DLD1 (cell line): ENCODE data around the gene HIVEP2.

Experiments used
- in situ Hi-C: cut with HindIII; loops from 2 replicates; pipeline ENCODE4 v1.10.0; 2017; ENCODE audit warnings: low sequenced_read_pairs

HIVEP2 gene

GRCh38 chr6:142896732-142897131 is 48.2 kb downstream of the HIVEP2 start:
- in situ Hi-C loops, result no loop called here

- in situ Hi-C loops, result no loop called here
Measured at GRCh38 chr6:142893088-142893487, 51.9 kb downstream of the HIVEP2 start.

- in situ Hi-C loops, result no loop called here
Measured at GRCh38 chr6:142892254-142893021, 52.5 kb downstream of the HIVEP2 start.

- in situ Hi-C loops, result no loop called here
Measured at GRCh38 chr6:142891454-142891853, 53.5 kb downstream of the HIVEP2 start.

- in situ Hi-C loops, result no loop called here
Measured at GRCh38 chr6:142888456-142888855, 56.5 kb downstream of the HIVEP2 start.

- in situ Hi-C loops, result no loop called here
Measured at GRCh38 chr6:142887517-142887916, 57.5 kb downstream of the HIVEP2 start.

- in situ Hi-C loops, result no loop called here
Measured at GRCh38 chr6:142886431-142887170, 58.4 kb downstream of the HIVEP2 start.

GRCh38 chr6:142885182-142885867 is 59.7 kb downstream of the HIVEP2 start:
- in situ Hi-C loops, result no loop called here

- in situ Hi-C loops, result no loop called here
Measured at GRCh38 chr6:142884214-142885035, 60.6 kb downstream of the HIVEP2 start.

- in situ Hi-C loops, result no loop called here
Measured at GRCh38 chr6:142883011-142883410, 62.0 kb downstream of the HIVEP2 start.

GRCh38 chr6:142881761-142882160 is 63.2 kb downstream of the HIVEP2 start:
- in situ Hi-C loops, result no loop called here

- in situ Hi-C loops, result no loop called here
Measured at GRCh38 chr6:142881290-142881689, 63.7 kb downstream of the HIVEP2 start.

GRCh38 chr6:142880201-142880600 is 64.8 kb downstream of the HIVEP2 start:
- in situ Hi-C loops, result no loop called here

- in situ Hi-C loops, result no loop called here
Measured at GRCh38 chr6:142879527-142879926, 65.4 kb downstream of the HIVEP2 start.

- in situ Hi-C loops, result no loop called here
Measured at GRCh38 chr6:142879076-142879475, 65.9 kb downstream of the HIVEP2 start.

GRCh38 chr6:142878407-142878806 is 66.6 kb downstream of the HIVEP2 start:
- in situ Hi-C loops, result no loop called here

- in situ Hi-C loops, result no loop called here
Measured at GRCh38 chr6:142874676-142875075, 70.3 kb downstream of the HIVEP2 start.

- in situ Hi-C loops, result no loop called here
Measured at GRCh38 chr6:142872376-142872775, 72.6 kb downstream of the HIVEP2 start.

- in situ Hi-C loops, result no loop called here
Measured at GRCh38 chr6:142871910-142872331, 73.1 kb downstream of the HIVEP2 start.

GRCh38 chr6:142870787-142871415 is 74.1 kb downstream of the HIVEP2 start:
- in situ Hi-C loops, result no loop called here
